Inferior parietal cortex (tissue), 1 donor: ENCODE measurements around the gene PPP2CA.
A peak's percentile ranks its signal among the peaks of the same experiment; 100 is the strongest.

Experiments
- DNase-seq: peaks from one replicate; pipeline ENCODE4 v3.0.0-alpha.2; 2016; ENCODE audit errors: extremely low spot score

The PPP2CA gene

GRCh38 chr5:134148986-134149539 is 76.8 kb downstream of the PPP2CA start:
- no peak for DNase-seq

- no peak for DNase-seq
These were observed 77.6 kb downstream of the PPP2CA start for GRCh38 chr5:134148316-134148715.

- no peak for DNase-seq
These were observed 79.0 kb downstream of the PPP2CA start for GRCh38 chr5:134146651-134147518.

GRCh38 chr5:134145779-134146581 is 79.9 kb downstream of the PPP2CA start:
- DNase-seq = peak; percentile 92

- DNase-seq = no peak
These were observed 80.7 kb downstream of the PPP2CA start for GRCh38 chr5:134145041-134145757.
